Measurements from ENCODE around the gene CD14. TPM values are rescaled to one million over a fixed set of nuclear protein-coding genes. Genes with fewer than 3 reads are reported as not detected.
A peak's percentile ranks its signal among the peaks of the same experiment; 100 is the strongest.

Gene CD14
- total and polyA plus RNA-seq, 8 donors, result 4.3 to 45.8 (median 14.7) TPM

GRCh38 chr5:140591747-140592372 is 41.1 kb downstream of the CD14 start:
- Histone ChIP-seq H3K27ac (no peak overlapping the region), H3K4me1 (peaks cover 0 to 10% (median 0%) of the 10 kb centered on the region in 3 donors), H3K9me3 (no peaks in the 10 kb centered on the region), H3K27me3 (no peaks in the 10 kb centered on the region), H3K4me3 (no peak overlapping the region), H3K36me3 (no peaks in the 10 kb centered on the region)
- ATAC-seq (no peak), DNase-seq (no peak), FAIRE-seq (no peak)
- intact Hi-C loops (cut with DNase I), result no loop called here
- no peak for TF ChIP-seq CTCF (IDR thresholded peaks at IDR 0.05)
- WGBS, 2 donors, result 65 to 72% methylated on average over 5 of the region's 5 CpGs

- no peak overlapping the region for H3K27ac ChIP-seq
- TF ChIP-seq CTCF (IDR thresholded peaks at IDR 0.05), result no peak
Measured at GRCh38 chr5:140590861-140591260, 42.1 kb downstream of the CD14 start.

GRCh38 chr5:140588311-140589070 is 44.5 kb downstream of the CD14 start:
- 73 to 81% methylated on average over 5 of the region's 5 CpGs for WGBS, 2 donors
- Histone ChIP-seq H3K4me1 (no peaks in the 10 kb centered on the region), H3K9me3 (no peaks in the 10 kb centered on the region), H3K27me3 (no peaks in the 10 kb centered on the region), H3K4me3 (no peak overlapping the region), H3K27ac (peak overlapping the region in 1 of 4 donors; percentile 8), H3K36me3 (no peaks in the 10 kb centered on the region)
- intact Hi-C loops (cut with DNase I), result no loop called here
- no peak for TF ChIP-seq CTCF (IDR thresholded peaks at IDR 0.05)
- ATAC-seq (peak in 2 of 4 donors; percentile 31 to 66), DNase-seq (no peak), FAIRE-seq (no peak)

More at GRCh38 chr5:140590861-140591260, 42.1 kb downstream of the CD14 start:
- Histone ChIP-seq H3K36me3 (no peaks in the 10 kb centered on the region), H3K4me1 (peaks cover 0 to 9% (median 0%) of the 10 kb centered on the region in 3 donors), H3K9me3 (no peaks in the 10 kb centered on the region), H3K27me3 (no peaks in the 10 kb centered on the region), H3K4me3 (no peak overlapping the region)
- FAIRE-seq (no peak), ATAC-seq (no peak), DNase-seq (no peak)
- intact Hi-C loops (cut with DNase I), result no loop called here
- 78% methylated on average over 7 of the region's 7 CpGs for WGBS, 2 donors

GRCh38 chr5:140587495-140587894 is 45.5 kb downstream of the CD14 start:
- no peak for TF ChIP-seq CTCF (IDR thresholded peaks at IDR 0.05)
- ATAC-seq (no peak), DNase-seq (no peak), FAIRE-seq (peak; percentile 47)
- no peaks in the 10 kb centered on the region for H3K36me3 ChIP-seq
- no peaks in the 10 kb centered on the region for H3K4me1 ChIP-seq
- H3K27me3 ChIP-seq, result no peaks in the 10 kb centered on the region
- WGBS, 2 donors, result 91 to 92% methylated on average over 1 of the region's 1 CpG
- intact Hi-C loops (cut with DNase I), result no loop called here
- H3K27ac ChIP-seq, result no peak overlapping the region
- no peaks in the 10 kb centered on the region for H3K9me3 ChIP-seq
- no peak overlapping the region for H3K4me3 ChIP-seq

Small RNA genes within 50 kb of the gene (microRNA-seq; reads per million reads assigned to microRNA genes)
- gene MIR3655, result 0 to 1.8 reads per million in 2 donors

Other genes with a start within 250 kb of the CD14 start
- 10 to 100 TPM; 56.0 to 77.7 (median 64.0) TPM for gene ANKHD1, start 231.3 kb downstream of the CD14 start, total RNA-seq
- 10 to 100 TPM; 56.4 to 76.1 TPM for gene ANKHD1, start 231.3 kb downstream of the CD14 start, polyA plus RNA-seq
- gene EIF4EBP3, start 85.5 kb downstream of the CD14 start, total RNA-seq, result 10 to 100 TPM in 4 of 6 donors, 1 to 10 TPM in 2; 7.2 to 19.9 (median 12.1) TPM
- 10 to 100 TPM; 52.7 to 55.5 TPM for gene EIF4EBP3, start 85.5 kb downstream of the CD14 start, polyA plus RNA-seq
- gene SRA1, start 75.7 kb downstream of the CD14 start, total RNA-seq, result 10 to 100 TPM in 4 of 6 donors, 1 to 10 TPM in 2; 7.0 to 14.3 (median 11.2) TPM
- 10 to 100 TPM; 20.5 to 29.7 TPM for gene SRA1, start 75.7 kb downstream of the CD14 start, polyA plus RNA-seq
- gene APBB3, start 68.6 kb downstream of the CD14 start, total RNA-seq, result 10 to 100 TPM in 4 of 6 donors, 1 to 10 TPM in 2; 8.1 to 20.0 (median 12.7) TPM
- gene APBB3, start 68.6 kb downstream of the CD14 start, polyA plus RNA-seq, result 10 to 100 TPM; 48.1 to 51.0 TPM
- gene SLC35A4, start 68.3 kb downstream of the CD14 start, total RNA-seq, result 10 to 100 TPM; 17.0 to 36.5 (median 26.4) TPM
- 10 to 100 TPM; 19.5 to 24.9 TPM for gene SLC35A4, start 68.3 kb downstream of the CD14 start, polyA plus RNA-seq
- gene TMCO6, start 6.3 kb upstream of the CD14 start, total RNA-seq, result 10 to 100 TPM in 1 of 6 donors, 1 to 10 TPM in 5; 5.5 to 12.3 (median 8.0) TPM
- 10 to 100 TPM; 17.2 to 19.7 TPM for gene TMCO6, start 6.3 kb upstream of the CD14 start, polyA plus RNA-seq
- 10 to 100 TPM; 20.7 to 31.9 (median 24.2) TPM for gene NDUFA2, start 14.5 kb upstream of the CD14 start, total RNA-seq
- 100 to 1,000 TPM; 106 to 125 TPM for gene NDUFA2, start 14.5 kb upstream of the CD14 start, polyA plus RNA-seq
- gene IK, start 14.7 kb upstream of the CD14 start, total RNA-seq, result 10 to 100 TPM; 25.1 to 43.5 (median 28.1) TPM
- gene IK, start 14.7 kb upstream of the CD14 start, polyA plus RNA-seq, result 10 to 100 TPM; 31.2 to 53.4 TPM
- 10 to 100 TPM; 10.2 to 14.1 (median 11.9) TPM for gene WDR55, start 31.7 kb upstream of the CD14 start, total RNA-seq
- gene WDR55, start 31.7 kb upstream of the CD14 start, polyA plus RNA-seq, result 10 to 100 TPM; 17.1 to 19.2 TPM
- gene DND1, start 40.4 kb upstream of the CD14 start, total RNA-seq, result 1 to 10 TPM in 1 of 6 donors, under 1 TPM in 5; 0.37 to 1.0 (median 0.56) TPM
- gene DND1, start 40.4 kb upstream of the CD14 start, polyA plus RNA-seq, result 1 to 10 TPM; 3.5 to 3.8 TPM
- gene HARS1, start 58.2 kb upstream of the CD14 start, total RNA-seq, result 10 to 100 TPM; 24.7 to 34.7 (median 30.1) TPM
- gene HARS1, start 58.2 kb upstream of the CD14 start, polyA plus RNA-seq, result 10 to 100 TPM; 46.8 to 47.8 TPM
- 10 to 100 TPM in 1 of 6 donors, 1 to 10 TPM in 5; 5.9 to 15.9 (median 8.6) TPM for gene HARS2, start 58.3 kb upstream of the CD14 start, total RNA-seq
- 10 to 100 TPM; 12.4 to 23.6 TPM for gene HARS2, start 58.3 kb upstream of the CD14 start, polyA plus RNA-seq
- gene ZMAT2, start 67.3 kb upstream of the CD14 start, total RNA-seq, result 10 to 100 TPM; 10.5 to 28.0 (median 15.8) TPM
- gene ZMAT2, start 67.3 kb upstream of the CD14 start, polyA plus RNA-seq, result 10 to 100 TPM; 21.2 to 42.9 TPM
- under 1 TPM in 4 of 6 donors, not detected in 2; 0.03 to 0.13 (median 0.09) TPM for gene PCDHA1, start 153.0 kb upstream of the CD14 start, total RNA-seq
- under 1 TPM; 0.04 to 0.47 TPM for gene PCDHA1, start 153.0 kb upstream of the CD14 start, polyA plus RNA-seq
- under 1 TPM in 5 of 6 donors, not detected in 1; 0.08 to 0.31 (median 0.12) TPM for gene PCDHA2, start 161.7 kb upstream of the CD14 start, total RNA-seq
- under 1 TPM; 0.19 to 0.40 TPM for gene PCDHA2, start 161.7 kb upstream of the CD14 start, polyA plus RNA-seq
- under 1 TPM; 0.24 to 0.79 (median 0.50) TPM for gene PCDHA3, start 167.9 kb upstream of the CD14 start, total RNA-seq
- 1 to 10 TPM in 1 of 2 donors, under 1 TPM in 1; 0.27 to 1.2 TPM for gene PCDHA3, start 167.9 kb upstream of the CD14 start, polyA plus RNA-seq
- 1 to 10 TPM in 4 of 6 donors, under 1 TPM in 2; 0.74 to 3.1 (median 1.5) TPM for gene PCDHA4, start 173.9 kb upstream of the CD14 start, total RNA-seq
- gene PCDHA4, start 173.9 kb upstream of the CD14 start, polyA plus RNA-seq, result under 1 TPM; 0.53 to 0.70 TPM
- gene PCDHA5, start 188.4 kb upstream of the CD14 start, total RNA-seq, result under 1 TPM; 0.24 to 0.92 (median 0.48) TPM
- under 1 TPM; 0.80 to 0.96 TPM for gene PCDHA5, start 188.4 kb upstream of the CD14 start, polyA plus RNA-seq
- gene PCDHA6, start 194.8 kb upstream of the CD14 start, total RNA-seq, result 1 to 10 TPM in 4 of 6 donors, under 1 TPM in 2; 0.31 to 1.7 (median 1.1) TPM
- 1 to 10 TPM in 1 of 2 donors, under 1 TPM in 1; 0.42 to 1.6 TPM for gene PCDHA6, start 194.8 kb upstream of the CD14 start, polyA plus RNA-seq
- gene PCDHA7, start 201.1 kb upstream of the CD14 start, total RNA-seq, result under 1 TPM; 0.19 to 0.84 (median 0.44) TPM
- under 1 TPM; 0.49 to 0.96 TPM for gene PCDHA7, start 201.1 kb upstream of the CD14 start, polyA plus RNA-seq
- gene PCDHA8, start 208.0 kb upstream of the CD14 start, total RNA-seq, result under 1 TPM; 0.08 to 0.76 (median 0.41) TPM
- gene PCDHA8, start 208.0 kb upstream of the CD14 start, polyA plus RNA-seq, result under 1 TPM; 0.30 to 0.40 TPM
- under 1 TPM; 0.12 to 0.55 (median 0.23) TPM for gene PCDHA9, start 215.2 kb upstream of the CD14 start, total RNA-seq
- under 1 TPM in 1 of 2 donors, not detected in 1; 0.19 TPM for gene PCDHA9, start 215.2 kb upstream of the CD14 start, polyA plus RNA-seq
- 1 to 10 TPM; 1.4 to 6.7 (median 3.1) TPM for gene PCDHA10, start 222.7 kb upstream of the CD14 start, total RNA-seq
- gene PCDHA10, start 222.7 kb upstream of the CD14 start, polyA plus RNA-seq, result under 1 TPM; 0.16 to 0.34 TPM
- 1 to 10 TPM in 4 of 6 donors, under 1 TPM in 2; 0.78 to 1.6 (median 1.2) TPM for gene PCDHA11, start 235.8 kb upstream of the CD14 start, total RNA-seq
- gene PCDHA11, start 235.8 kb upstream of the CD14 start, polyA plus RNA-seq, result under 1 TPM; 0.34 to 0.35 TPM
- gene PCDHA12, start 242.1 kb upstream of the CD14 start, total RNA-seq, result 1 to 10 TPM in 4 of 6 donors, under 1 TPM in 2; 0.75 to 1.5 (median 1.3) TPM
- under 1 TPM; 0.42 to 0.54 TPM for gene PCDHA12, start 242.1 kb upstream of the CD14 start, polyA plus RNA-seq
- 1 to 10 TPM in 3 of 6 donors, under 1 TPM in 3; 0.63 to 2.0 (median 1.2) TPM for gene PCDHA13, start 248.9 kb upstream of the CD14 start, total RNA-seq
- gene PCDHA13, start 248.9 kb upstream of the CD14 start, polyA plus RNA-seq, result under 1 TPM; 0.27 to 0.35 TPM

Measured in pancreas (tissue), 10 donors.